Glutamatergic neuron (in vitro differentiated cells): ENCODE results near the gene UGGT2. TPM values are rescaled to one million over a fixed set of nuclear protein-coding genes. Genes with fewer than 3 reads are reported as not detected.
"Not testable (repeated sequence)": the region's sequence is repeated elsewhere in the genome, so short reads cannot be mapped to it uniquely, and the experiment has no call there.

Experiments
- DNase-seq: peaks from one replicate; pipeline ENCODE4 v3.0.0; 2022
- H3K27ac Mint-ChIP-seq: one replicate; pipeline ENCODE4 v1.8.0; 2020; ENCODE audit warnings: mild to moderate bottlenecking, mixed read lengths, inconsistent platforms; ENCODE audit not compliant: unreplicated experiment
- H3K27me3 Mint-ChIP-seq: one replicate; pipeline ENCODE4 v1.8.0; 2020; ENCODE audit warnings: mild to moderate bottlenecking, moderate library complexity, mixed read lengths, inconsistent platforms; ENCODE audit not compliant: unreplicated experiment
- H3K36me3 Mint-ChIP-seq: one replicate; pipeline ENCODE4 v1.8.0; 2020; ENCODE audit warnings: mild to moderate bottlenecking, mixed read lengths, inconsistent platforms; ENCODE audit not compliant: unreplicated experiment
- H3K4me1 Mint-ChIP-seq: one replicate; pipeline ENCODE4 v1.8.0; 2020; ENCODE audit warnings: mild to moderate bottlenecking, low read depth, mixed read lengths, inconsistent platforms; ENCODE audit not compliant: unreplicated experiment
- H3K4me3 Mint-ChIP-seq: one replicate; pipeline ENCODE4 v1.8.0; 2020; ENCODE audit warnings: mild to moderate bottlenecking, mixed read lengths, inconsistent platforms; ENCODE audit not compliant: unreplicated experiment
- H3K9me3 Mint-ChIP-seq: one replicate; pipeline ENCODE4 v1.8.0; 2020; ENCODE audit warnings: mild to moderate bottlenecking, moderate library complexity, mixed read lengths, inconsistent platforms; ENCODE audit not compliant: unreplicated experiment
- total RNA-seq: library from RNA; stranded (reverse); fragmentation: NEBNext Ultra II Directional; extraction: Animal tissue kit (Norgen Biotek cat#: 25700); gene quantifications from one replicate; pipeline ENCODE4 v1.2.1, GENCODE V29; 2021; ENCODE audit not compliant: unreplicated experiment
- TF ChIP-seq, protein P1 (sequence below): fragments of 200-600 bp; sonication (generic); IDR thresholded peaks from one replicate; pipeline ENCODE4 v1.5.0; 2021; ENCODE audit not compliant: partially characterized antibody, unreplicated experiment

The UGGT2 gene
- total RNA-seq, 1 donor from 2014 or later, result 34.6 TPM

DNA sequence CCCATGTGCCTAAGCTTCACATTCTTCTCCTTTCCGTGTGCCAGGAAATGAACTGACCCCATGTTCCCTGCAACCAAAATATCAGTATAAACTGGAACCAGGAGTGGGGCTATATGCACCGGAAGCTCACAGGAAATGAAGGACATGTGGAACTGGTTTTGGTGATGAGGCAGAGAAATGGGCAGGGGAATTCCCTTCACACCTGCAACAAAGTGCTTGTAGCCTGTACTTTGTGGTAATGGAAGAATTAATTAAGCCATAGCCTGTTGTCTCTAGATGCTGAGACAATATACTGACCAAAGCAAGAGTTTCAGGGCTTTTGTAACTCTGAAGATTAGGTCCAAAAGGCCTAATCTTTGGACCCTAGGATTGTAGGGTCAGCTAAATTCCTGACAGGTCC lies 15.5 kb upstream of the UGGT2 start:
- H3K4me1 Mint-ChIP-seq, result no peaks in the 10 kb centered on the region
- H3K36me3 Mint-ChIP-seq, result no peaks in the 10 kb centered on the region
- H3K27me3 Mint-ChIP-seq, result no peaks in the 10 kb centered on the region
- TF ChIP-seq, protein P1, sequence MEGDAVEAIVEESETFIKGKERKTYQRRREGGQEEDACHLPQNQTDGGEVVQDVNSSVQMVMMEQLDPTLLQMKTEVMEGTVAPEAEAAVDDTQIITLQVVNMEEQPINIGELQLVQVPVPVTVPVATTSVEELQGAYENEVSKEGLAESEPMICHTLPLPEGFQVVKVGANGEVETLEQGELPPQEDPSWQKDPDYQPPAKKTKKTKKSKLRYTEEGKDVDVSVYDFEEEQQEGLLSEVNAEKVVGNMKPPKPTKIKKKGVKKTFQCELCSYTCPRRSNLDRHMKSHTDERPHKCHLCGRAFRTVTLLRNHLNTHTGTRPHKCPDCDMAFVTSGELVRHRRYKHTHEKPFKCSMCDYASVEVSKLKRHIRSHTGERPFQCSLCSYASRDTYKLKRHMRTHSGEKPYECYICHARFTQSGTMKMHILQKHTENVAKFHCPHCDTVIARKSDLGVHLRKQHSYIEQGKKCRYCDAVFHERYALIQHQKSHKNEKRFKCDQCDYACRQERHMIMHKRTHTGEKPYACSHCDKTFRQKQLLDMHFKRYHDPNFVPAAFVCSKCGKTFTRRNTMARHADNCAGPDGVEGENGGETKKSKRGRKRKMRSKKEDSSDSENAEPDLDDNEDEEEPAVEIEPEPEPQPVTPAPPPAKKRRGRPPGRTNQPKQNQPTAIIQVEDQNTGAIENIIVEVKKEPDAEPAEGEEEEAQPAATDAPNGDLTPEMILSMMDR, result no peak
- no peaks in the 10 kb centered on the region for H3K9me3 Mint-ChIP-seq
- H3K27ac Mint-ChIP-seq, result no peak overlapping the region
- DNase-seq, result no peak
- H3K4me3 Mint-ChIP-seq, result no peak overlapping the region

DNA sequence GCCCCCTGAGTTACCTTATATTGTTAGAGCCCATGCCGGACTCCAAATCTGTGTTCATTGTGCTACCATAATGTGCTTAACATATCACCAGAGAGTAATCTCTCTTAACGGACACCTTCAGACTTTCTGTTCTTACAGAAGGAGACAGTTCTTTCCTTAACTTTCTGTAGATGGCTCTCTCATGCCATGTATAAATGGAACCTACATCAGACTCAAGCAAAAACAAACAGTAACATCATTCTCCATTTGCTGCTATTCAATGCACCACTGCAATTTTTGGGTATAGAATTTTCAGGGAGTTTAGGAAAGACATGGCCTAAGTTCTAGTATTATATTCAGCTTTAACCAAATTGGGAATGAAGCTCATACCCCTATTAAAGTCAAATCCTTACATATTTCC lies 12.6 kb upstream of the UGGT2 start:
- TF ChIP-seq, protein P1, result no peak
- H3K27me3 Mint-ChIP-seq, result no peaks in the 10 kb centered on the region
- no peaks in the 10 kb centered on the region for H3K4me1 Mint-ChIP-seq
- H3K36me3 Mint-ChIP-seq, result no peaks in the 10 kb centered on the region
- DNase-seq, result no peak
- H3K9me3 Mint-ChIP-seq, result no peaks in the 10 kb centered on the region
- H3K27ac Mint-ChIP-seq, result no peak overlapping the region
- no peak overlapping the region for H3K4me3 Mint-ChIP-seq

DNA sequence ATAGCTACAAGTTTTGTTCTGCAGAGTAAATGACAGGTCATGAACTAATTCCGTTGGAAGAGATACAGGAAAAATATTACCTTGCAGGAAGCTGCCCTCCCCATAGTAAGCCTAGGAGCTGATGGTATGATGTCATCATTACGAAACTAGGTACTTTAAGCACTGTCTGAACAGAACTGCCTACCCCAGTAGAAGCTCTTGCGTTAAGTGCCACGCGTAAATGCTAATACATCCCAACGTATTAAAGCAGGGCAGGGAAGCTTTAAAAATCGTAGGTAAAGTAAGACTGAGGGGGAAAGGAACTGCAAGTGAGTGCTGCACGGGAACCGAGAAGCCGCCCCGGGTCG lies 572 bp downstream of the UGGT2 start:
- H3K4me1 Mint-ChIP-seq, result no peaks in the 10 kb centered on the region
- no peaks in the 10 kb centered on the region for H3K36me3 Mint-ChIP-seq
- H3K27me3 Mint-ChIP-seq, result peaks cover 8% of the 10 kb centered on the region
- peak overlapping the region; percentile 100 for H3K4me3 Mint-ChIP-seq
- TF ChIP-seq, protein P1, result no peak
- H3K27ac Mint-ChIP-seq, result peak overlapping the region; percentile 93
- DNase-seq, result no peak
- peaks cover 2% of the 10 kb centered on the region for H3K9me3 Mint-ChIP-seq

DNA sequence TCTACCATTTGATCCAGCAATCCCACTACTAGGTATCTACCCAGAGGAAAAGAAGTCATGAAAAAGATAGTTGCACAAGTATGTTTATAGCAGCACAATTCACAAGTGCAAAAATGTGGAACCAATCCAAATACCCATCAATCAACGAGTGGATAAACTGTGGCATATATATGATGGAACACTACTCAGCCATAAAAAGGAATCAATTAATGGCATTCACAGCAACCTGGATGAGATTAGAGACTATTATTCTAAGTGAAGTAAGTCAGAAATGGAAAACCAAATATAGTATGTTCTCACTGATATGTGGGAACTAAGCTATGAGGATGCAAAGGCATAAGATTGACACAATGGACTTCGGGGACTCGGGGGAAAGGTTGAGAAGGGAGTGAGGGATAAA lies 1.3 kb downstream of the UGGT2 start:
- H3K36me3 Mint-ChIP-seq, DNase-seq, H3K27me3 Mint-ChIP-seq, H3K9me3 Mint-ChIP-seq, H3K4me1 Mint-ChIP-seq, H3K27ac Mint-ChIP-seq: not testable (repeated sequence)
- H3K4me3 Mint-ChIP-seq, result peak overlapping the region; percentile 100

DNA sequence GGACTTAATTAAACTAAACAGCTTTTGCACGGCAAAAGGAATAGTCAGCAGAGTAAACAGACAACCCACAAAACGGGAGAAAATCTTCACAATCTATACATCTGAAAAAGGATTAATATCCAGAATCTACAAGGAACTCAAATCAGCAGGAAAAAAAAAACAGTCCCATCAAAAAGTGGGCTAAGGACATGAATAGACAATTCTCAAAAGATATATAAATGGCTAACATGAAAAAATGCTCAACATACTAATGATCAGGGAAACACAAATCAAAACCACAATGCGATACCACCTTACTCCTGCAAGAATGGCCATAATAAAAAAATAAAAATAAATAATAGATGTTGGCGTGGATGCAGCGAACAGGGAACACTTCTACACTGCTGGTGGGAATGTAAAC lies 1.7 kb downstream of the UGGT2 start:
- not testable (repeated sequence) for DNase-seq, H3K27ac Mint-ChIP-seq, H3K36me3 Mint-ChIP-seq, H3K4me3 Mint-ChIP-seq, H3K9me3 Mint-ChIP-seq, H3K27me3 Mint-ChIP-seq, H3K4me1 Mint-ChIP-seq

DNA sequence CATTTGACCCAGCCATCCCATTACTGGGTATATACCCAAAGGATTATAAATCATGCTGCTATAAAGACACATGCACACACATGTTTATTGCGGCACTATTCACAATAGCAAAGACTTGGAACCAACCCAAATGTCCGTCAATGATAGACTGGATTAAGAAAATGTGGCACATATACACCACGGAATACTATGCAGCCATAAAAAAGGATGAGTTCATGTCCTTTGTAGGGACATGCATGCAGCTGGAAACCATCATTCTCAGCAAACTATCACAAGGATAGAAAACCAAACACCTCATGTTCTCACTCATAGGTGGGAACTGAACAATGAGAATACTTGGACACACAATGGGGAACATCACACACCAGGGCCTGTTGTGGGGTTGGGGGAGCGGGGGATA lies 2.2 kb downstream of the UGGT2 start:
- H3K27me3 Mint-ChIP-seq, H3K4me1 Mint-ChIP-seq, H3K9me3 Mint-ChIP-seq, H3K36me3 Mint-ChIP-seq, DNase-seq, H3K27ac Mint-ChIP-seq, H3K4me3 Mint-ChIP-seq: not testable (repeated sequence)

DNA sequence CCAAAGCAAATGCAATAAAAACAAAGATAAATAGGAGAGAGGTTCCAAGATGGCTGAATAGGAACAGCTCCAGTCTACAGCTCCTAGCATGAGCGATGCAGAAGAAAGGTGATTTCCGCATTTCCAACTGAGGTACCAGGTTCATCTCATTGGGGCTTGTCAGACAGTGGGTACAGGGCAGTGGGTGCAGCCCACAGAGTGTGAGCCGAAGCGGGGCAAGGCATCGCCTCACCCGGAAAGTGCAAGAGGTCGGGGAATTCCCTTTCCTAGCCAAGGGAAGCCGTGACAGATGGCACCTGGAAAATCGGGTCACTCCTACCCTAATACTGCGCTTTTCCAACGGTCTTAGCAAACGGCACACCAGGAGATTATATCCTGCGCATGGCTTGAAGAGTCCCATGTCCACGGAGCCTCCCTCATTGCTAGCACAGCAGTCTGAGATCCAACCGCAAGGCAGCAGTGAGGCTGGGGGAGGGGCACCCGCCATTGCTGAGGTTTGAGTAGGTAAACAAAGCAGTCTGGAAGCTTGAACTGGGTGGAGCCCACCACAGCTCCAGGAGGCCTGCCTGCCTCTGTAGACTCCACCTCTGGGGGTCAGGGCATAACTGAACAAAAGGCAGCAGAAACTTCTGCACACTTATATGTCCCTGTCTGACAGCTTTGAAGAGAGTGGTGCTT lies 6.6 kb downstream of the UGGT2 start:
- H3K4me1 Mint-ChIP-seq, H3K27me3 Mint-ChIP-seq, DNase-seq, H3K27ac Mint-ChIP-seq, H3K4me3 Mint-ChIP-seq, H3K9me3 Mint-ChIP-seq: not testable (repeated sequence)
- peaks cover 12% of the 10 kb centered on the region for H3K36me3 Mint-ChIP-seq
